HepG2 (cell line): ENCODE measurements around the gene SH3PXD2A. TPM values are rescaled to one million over a fixed set of nuclear protein-coding genes. Genes with fewer than 3 reads are reported as not detected.

Experiments
- ATAC-seq: fragments of 200-7000 bp; cut with Tn5 transposase; 3 replicates; pipeline ENCODE4 v1.9.1; 2020; ENCODE audit warnings: mild to moderate bottlenecking, moderate library complexity
- BruUV-seq: library from RNA; stranded (reverse); fragments of 400-500 nt; replicated peaks from 2 replicates; lab custom pipeline; 2021; lab: Mats Ljungman, UMichigan
- CTCF ChIA-PET: fragments of 300-600 bp; formaldehyde crosslinking; extraction: SDS; loops from one replicate; lab custom pipeline; 2021; ENCODE audit warnings: low total read pairs, inconsistent platforms, low intra/inter-chr PET ratio; lab: Yijun Ruan, JAX
- POLR2A ChIA-PET: fragments of 350-600 bp; sonication (Branson Sonifier 250); formaldehyde crosslinking; loops from one replicate; lab custom pipeline; 2020; ENCODE audit warnings: antibody characterized with exemption, inconsistent platforms; lab: Yijun Ruan, JAX
- DNase-seq: peaks from one replicate; pipeline ENCODE4 v3.0.0-alpha.2; 2015; ENCODE audit warnings: low spot score
- FAIRE-seq: peaks from 3 replicates; lab custom pipeline; 2011; peaks lifted over from hg19 to GRCh38; lab: Jason Lieb, UNC
- H2AFZ ChIP-seq: one replicate; pipeline ENCODE4 v1.6.1; 2011; ENCODE audit warnings: low read length, inconsistent platforms
- H3K27ac ChIP-seq: fragments of 300-600 bp; 3 replicates; pipeline ENCODE4 v1.8.0; 2011; ENCODE audit warnings: mixed run types, mild to moderate bottlenecking, mixed read lengths, low read length, inconsistent platforms; ENCODE audit not compliant: insufficient read depth; ENCODE audit errors: extremely low read length
- H3K27me3 ChIP-seq, 2 experiments: fragments of 200-600 bp in 1 of 2; 2 replicates in 1 of 2; 3 replicates in 1 of 2; pipeline versions ENCODE4 v1.6.0 to v1.8.0; 2011; ENCODE audit warnings: low read length in 2 of 2, mild to moderate bottlenecking in 2 of 2, moderate library complexity in 2 of 2, inconsistent platforms in 1 of 2; ENCODE audit not compliant: insufficient read depth in 2 of 2, control insufficient read depth in 1 of 2
- H3K36me3 ChIP-seq, 2 experiments: fragments of 200-600 bp in 1 of 2; replicated peaks in 1 of 2; 2 replicates in 1 of 2; 3 replicates in 1 of 2; pipeline versions ENCODE4 v1.5.1 to v1.8.0; 2011; ENCODE audit warnings: low read length in 2 of 2, inconsistent platforms in 1 of 2; ENCODE audit not compliant: insufficient read depth in 2 of 2, control insufficient read depth in 1 of 2
- H3K4me1 ChIP-seq: 2 replicates; pipeline ENCODE4 v1.5.1; 2012; ENCODE audit warnings: low read length, inconsistent platforms; ENCODE audit not compliant: insufficient read depth
- H3K4me2 ChIP-seq: 2 replicates; pipeline ENCODE4 v1.6.0; 2011; ENCODE audit warnings: low read depth, low read length, inconsistent platforms
- H3K4me3 ChIP-seq, 3 experiments: fragments of 200-600 bp in 1 of 3; sonication (generic), shearing (Covaris generic) in 1 of 3; replicated peaks in 1 of 3; 2 replicates each; pipeline ENCODE4 v1.5.1; 2011 to 2016; ENCODE audit warnings: low read length in 3 of 3, inconsistent platforms in 2 of 3, low read depth in 2 of 3, mild to moderate bottlenecking in 2 of 3, control low read depth in 1 of 3, mixed read lengths in 1 of 3; ENCODE audit not compliant: insufficient read depth in 1 of 3
- H3K79me2 ChIP-seq: one replicate; pipeline ENCODE4 v1.6.1; 2011; ENCODE audit warnings: low read length, inconsistent platforms; ENCODE audit not compliant: insufficient read depth
- H3K9ac ChIP-seq: 2 replicates; pipeline ENCODE4 v1.6.0; 2011; ENCODE audit warnings: mild to moderate bottlenecking, low read depth, low read length, inconsistent platforms; ENCODE audit not compliant: insufficient read depth
- H3K9me3 ChIP-seq: 2 replicates; pipeline ENCODE4 v1.5.1; 2012; ENCODE audit warnings: mild to moderate bottlenecking, low read length
- H4K20me1 ChIP-seq: 2 replicates; pipeline ENCODE4 v1.6.0; 2011; ENCODE audit warnings: inconsistent platforms, mild to moderate bottlenecking, low read length, moderate library complexity; ENCODE audit not compliant: insufficient read depth
- ARID4A ChIP-seq: sonication (generic); formaldehyde crosslinking; IDR thresholded peaks from 2 replicates; pipeline ENCODE4 v1.5.0; 2020; ENCODE audit warnings: mild to moderate bottlenecking, missing genetic modification reagents, borderline replicate concordance
- ATF3 ChIP-seq: sonication (generic); formaldehyde crosslinking; IDR thresholded peaks from 2 replicates; pipeline ENCODE4 v1.4.0; 2020; ENCODE audit warnings: missing genetic modification reagents
- CEBPG ChIP-seq: IDR thresholded peaks from 2 replicates; pipeline ENCODE4 v1.6.1; 2016
- CHCHD3 ChIP-seq: sonication (generic); formaldehyde crosslinking; IDR thresholded peaks from 2 replicates; pipeline ENCODE4 v1.8.0; 2022; ENCODE audit warnings: mild to moderate bottlenecking, missing genetic modification reagents, moderate library complexity
- FOXO4 ChIP-seq: sonication (generic); formaldehyde crosslinking; conservative IDR thresholded peaks from 2 replicates; pipeline ENCODE4 v1.8.1; 2023; ENCODE audit warnings: missing genetic modification reagents
- MYC ChIP-seq: sonication (generic); formaldehyde crosslinking; IDR thresholded peaks from 2 replicates; pipeline ENCODE4 v1.9.0; 2021; ENCODE audit warnings: missing genetic modification reagents, borderline replicate concordance
- RFXAP ChIP-seq: sonication (generic); formaldehyde crosslinking; IDR thresholded peaks from 2 replicates; pipeline ENCODE4 v1.4.0; 2020; ENCODE audit warnings: missing genetic modification reagents, borderline replicate concordance
- WGBS: methylation state at CpG from one replicate; pipeline ENCODE4 v1.1.6; 2017; ENCODE audit warnings: low lambda C conversion rate; 5-methylcytosine and 5-hydroxymethylcytosine counted together
- in situ Hi-C: cut with HindIII; loops from 2 replicates; pipeline ENCODE4 v1.10.0; 2017; ENCODE audit warnings: low pct_unique_long_range_greater_than_20kb; ENCODE audit not compliant: extremely low pct_ligation_motif_present
- intact Hi-C: fragments of 100-400 bp; cut with micrococcal nuclease; formaldehyde crosslinking; loops from one replicate; pipeline ENCODE4 v1.10.0; 2022; ENCODE audit not compliant: unreplicated experiment
- polyA plus RNA-seq, 8 experiments: library from polyadenylated mRNA; depleted of rRNA in 3 of 8; stranded (reverse) in 7 of 8; unstranded in 1 of 8; fragments of >200 nt; fragmentation: Illumina TruSeq in 4 of 8; extraction: Trizol in 4 of 8; gene quantifications; 2 replicates each; pipeline versions ENCODE4 v1.2.1 to v1.2.3, GENCODE V29; 2011 to 2016; ENCODE audit warnings: low read depth in 4 of 8, missing spikeins in 1 of 8, mixed read lengths in 1 of 8; ENCODE audit not compliant: insufficient read depth in 1 of 8
- total RNA-seq, 5 experiments: library from RNA; depleted of rRNA; stranded (reverse); fragments of >200 nt; fragmentation: Illumina TruSeq; extraction: Trizol; gene quantifications; 2 replicates each; pipeline ENCODE4 v1.2.3, GENCODE V29; 2016; ENCODE audit warnings: low read depth in 1 of 5
- TF ChIP-seq, protein P1 (sequence below): sonication (generic); formaldehyde crosslinking; IDR thresholded peaks from 2 replicates; pipeline ENCODE4 v1.5.1; 2020; ENCODE audit warnings: missing genetic modification reagents, mild to moderate bottlenecking, borderline replicate concordance

SH3PXD2A gene
- total and polyA plus RNA-seq, 2 of the 13 experiments (the other 11 are each of a cell fraction or from before 2014, with no cell fraction given) = 11.1 to 11.3 TPM

GRCh38 chr10:103713676-103714075 lies 141.7 kb downstream of the SH3PXD2A start:
- ChIA-PET POLR2A (interaction anchor here (1.4 to 2.8 kb wide), 2 partner anchors 141 to 143 kb away, joined by 3 to 10 read pairs; no protein-coding TSS in a partner anchor), CTCF (interaction anchor here (1.5 to 2.4 kb wide), 4 partner anchors 142 to 174 kb away, joined by 5 to 26 read pairs (median 14); partner anchors contain the start of gene SH3PXD2A)
- H3K4me3 ChIP-seq = no peak overlapping the region
- H3K36me3 ChIP-seq = peaks cover 21 to 46% of the 10 kb centered on the region in 2 experiments
- H3K9me3 ChIP-seq = no peaks in the 10 kb centered on the region
- ATAC-seq = no peak
- intact Hi-C loops = loop anchor here (1.0 kb wide), 3 partner anchors 146 to 175 kb away; no protein-coding TSS in a partner anchor
- in situ Hi-C loops = loop anchor here (5.0 kb wide), 1 partner anchor 144 kb away; the partner anchor contains the start of gene SH3PXD2A
- no peak overlapping the region for H3K9ac ChIP-seq
- no peaks in the 10 kb centered on the region for H3K79me2 ChIP-seq
- peaks cover 62% of the 10 kb centered on the region for H3K4me1 ChIP-seq
- H4K20me1 ChIP-seq = peaks cover 13% of the 10 kb centered on the region; the same call in 1 of the 2 replicates
- FAIRE-seq = no peak
- no peak overlapping the region for H3K4me2 ChIP-seq
- DNase-seq = no peak
- TF ChIP-seq FOXO4 (0 out of 2 replicates have a peak, but pooled peaks have one; percentile 40), CHCHD3 (CRISPR knock-in tag) (no peak)
- TF ChIP-seq, all 625 proteins: peak for 1
- H3K27ac ChIP-seq = peak overlapping the region; percentile 48
- H2AFZ ChIP-seq = no peak overlapping the region
- 100% methylated on average over 1 of the region's 4 CpGs for WGBS
- H3K27me3 ChIP-seq = no peaks in the 10 kb centered on the region
- no TSS peak for BruUV-seq

- 36% methylated on average over 7 of the region's 8 CpGs for WGBS
- peak; percentile 59 for ATAC-seq
- H3K27me3 ChIP-seq = no peaks in the 10 kb centered on the region
- CTCF ChIA-PET = interaction anchor here (1.3 to 2.4 kb wide), 6 partner anchors 68 to 175 kb away, joined by 4 to 26 read pairs (median 6); partner anchors contain the start of gene SH3PXD2A
- peak; percentile 57 for DNase-seq
- H3K4me1 ChIP-seq = peaks cover 60% of the 10 kb centered on the region
- FAIRE-seq = peak; percentile 91
- POLR2A ChIA-PET = interaction anchor here (0.6 to 2.8 kb wide), 3 partner anchors 141 to 154 kb away, joined by 3 to 10 read pairs (median 3); no protein-coding TSS in a partner anchor
- no peaks in the 10 kb centered on the region for H3K79me2 ChIP-seq
- H4K20me1 ChIP-seq = peaks cover 13% of the 10 kb centered on the region; the same call in 1 of the 2 replicates
- no TSS peak for BruUV-seq
- no peaks in the 10 kb centered on the region for H3K9me3 ChIP-seq
- H3K9ac ChIP-seq = no peak overlapping the region
- no peak overlapping the region for H3K4me2 ChIP-seq
- H2AFZ ChIP-seq = no peak overlapping the region
- in situ Hi-C loops = loop anchor here (5.0 kb wide), 1 partner anchor 144 kb away; the partner anchor contains the start of gene SH3PXD2A
- H3K4me3 ChIP-seq = no peak overlapping the region
- H3K36me3 ChIP-seq = peaks cover 24 to 53% of the 10 kb centered on the region in 2 experiments
- H3K27ac ChIP-seq = peak overlapping the region; percentile 11
- intact Hi-C loops = loop anchor here (1.0 kb wide), 3 partner anchors 146 to 175 kb away; no protein-coding TSS in a partner anchor
- no peak for TF ChIP-seq ARID4A (CRISPR knock-in tag)
- TF ChIP-seq, protein P1, sequence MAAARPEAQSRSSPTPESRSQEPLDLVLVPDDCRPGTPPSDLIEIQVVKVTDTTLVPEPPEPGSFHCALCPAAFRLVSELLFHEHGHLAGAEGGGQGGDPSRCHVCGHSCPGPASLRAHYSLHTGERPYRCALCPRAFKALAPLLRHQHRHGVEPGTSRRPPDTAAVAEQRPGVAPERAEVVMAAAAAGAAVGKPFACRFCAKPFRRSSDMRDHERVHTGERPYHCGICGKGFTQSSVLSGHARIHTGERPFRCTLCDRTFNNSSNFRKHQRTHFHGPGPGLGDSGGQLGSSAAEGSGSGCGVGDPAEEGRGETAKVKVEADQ (CRISPR knock-in tag) = no peak
- TF ChIP-seq RFXAP (CRISPR knock-in tag) = no peak
- TF ChIP-seq ATF3 (CRISPR knock-in tag) = no peak
- no peak for TF ChIP-seq CEBPG (CRISPR knock-in tag)
- TF ChIP-seq MYC = no peak
These were observed 142.4 kb downstream of the SH3PXD2A start for GRCh38 chr10:103712898-103713498.
